Fibroblast of villous mesenchyme (primary cell): Measurements from ENCODE around the gene UGT1A5. TPM values are rescaled to one million over a fixed set of nuclear protein-coding genes. Genes with fewer than 3 reads are reported as not detected.

Source experiments
- DNase-seq: peaks from one replicate; pipeline ENCODE4 v3.0.0-alpha.2; 2010; ENCODE audit warnings: low read depth
- H3K4me3 ChIP-seq: 2 replicates; pipeline ENCODE4 v1.5.1; 2011; ENCODE audit warnings: low read depth, mild to moderate bottlenecking, low read length
- CTCF ChIP-seq: IDR thresholded peaks from 2 replicates; pipeline ENCODE4 v1.5.1; 2012; ENCODE audit warnings: low read depth, mild to moderate bottlenecking, low read length; ENCODE audit not compliant: insufficient read depth
- total RNA-seq: library from RNA; depleted of rRNA; stranded (reverse); fragments of >200 nt; gene quantifications from 2 replicates; pipeline ENCODE4 v1.2.3, GENCODE V29; 2012

UGT1A5 gene
- total RNA-seq, 1 donor = not detected

GRCh38 chr2:233768076-233768475 is 55.4 kb downstream of the UGT1A5 start:
- TF ChIP-seq CTCF = no peak
- DNase-seq = no peak

GRCh38 chr2:233769260-233769659 is 56.6 kb downstream of the UGT1A5 start:
- H3K4me3 ChIP-seq = no peak overlapping the region
- no peak for DNase-seq
- no peak for TF ChIP-seq CTCF

More at GRCh38 chr2:233768076-233768475, 55.4 kb downstream of the UGT1A5 start:
- H3K4me3 ChIP-seq = no peak overlapping the region

- no peak for TF ChIP-seq CTCF
- DNase-seq = no peak
- H3K4me3 ChIP-seq = no peak overlapping the region
Observed at GRCh38 chr2:233772153-233772552, 59.4 kb downstream of the UGT1A5 start.

GRCh38 chr2:233772583-233772982 is 59.9 kb downstream of the UGT1A5 start:
- DNase-seq = no peak
- no peak overlapping the region for H3K4me3 ChIP-seq
- TF ChIP-seq CTCF = no peak

GRCh38 chr2:233773854-233774253 is 61.1 kb downstream of the UGT1A5 start:
- DNase-seq = no peak
- no peak for TF ChIP-seq CTCF
- no peak overlapping the region for H3K4me3 ChIP-seq

- DNase-seq = no peak
- TF ChIP-seq CTCF = no peak
- no peak overlapping the region for H3K4me3 ChIP-seq
Observed at GRCh38 chr2:233775414-233775813, 62.7 kb downstream of the UGT1A5 start.

- TF ChIP-seq CTCF = no peak
- DNase-seq = no peak
- H3K4me3 ChIP-seq = no peak within 1 kb of the TSS
Observed at GRCh38 chr2:233778030-233778429, 65.3 kb downstream of the UGT1A5 start, which contains the start of gene MROH2A. Gene MROH2A, plus strand, starts transcription at chr2:233778330. Its CDS starts 1,029 bp downstream, at chr2:233779359.
